NCI-H345 (cell line): ENCODE results near the gene TMCO4.
A peak's percentile ranks its signal among the peaks of the same experiment; 100 is the strongest.

Experiments used
- DNase-seq: peaks from one replicate; lab custom pipeline; 2025; lab: John Stamatoyannopoulos, UW

The TMCO4 gene

GRCh38 chr1:19775317-19775716 lies 24.4 kb downstream of the TMCO4 start:
- DNase-seq, result no peak

DNA sequence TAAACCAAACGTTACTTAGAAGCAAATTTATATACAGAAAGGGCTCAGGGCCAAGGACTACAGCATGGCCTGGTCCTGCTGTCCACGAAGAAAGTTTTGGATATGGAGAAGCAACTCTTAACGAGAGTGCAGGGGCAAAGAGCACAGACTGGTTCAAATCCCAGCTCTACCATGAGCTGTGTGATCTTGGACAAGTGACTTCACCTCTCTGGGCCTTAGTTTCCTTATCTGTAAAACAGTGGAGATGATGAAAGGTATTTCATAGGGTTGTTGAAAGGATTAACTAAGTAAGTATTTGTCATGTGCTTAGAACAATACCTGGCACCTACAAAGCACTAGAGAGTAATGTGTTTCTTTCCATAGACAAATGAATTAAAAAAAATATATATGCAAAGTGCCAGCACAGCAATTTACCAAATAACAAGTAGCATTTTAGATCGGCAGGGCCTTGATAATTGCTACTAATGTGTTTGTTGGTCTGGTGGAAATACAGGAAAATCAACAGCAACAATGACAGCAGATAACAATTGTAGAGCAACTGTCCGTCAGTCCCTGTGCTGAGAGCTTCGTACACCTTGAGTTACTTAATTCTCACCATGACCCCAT lies 25.4 kb downstream of the TMCO4 start:
- DNase-seq, result no peak

GRCh38 chr1:19773485-19773884 lies 26.2 kb downstream of the TMCO4 start:
- no peak for DNase-seq

DNA sequence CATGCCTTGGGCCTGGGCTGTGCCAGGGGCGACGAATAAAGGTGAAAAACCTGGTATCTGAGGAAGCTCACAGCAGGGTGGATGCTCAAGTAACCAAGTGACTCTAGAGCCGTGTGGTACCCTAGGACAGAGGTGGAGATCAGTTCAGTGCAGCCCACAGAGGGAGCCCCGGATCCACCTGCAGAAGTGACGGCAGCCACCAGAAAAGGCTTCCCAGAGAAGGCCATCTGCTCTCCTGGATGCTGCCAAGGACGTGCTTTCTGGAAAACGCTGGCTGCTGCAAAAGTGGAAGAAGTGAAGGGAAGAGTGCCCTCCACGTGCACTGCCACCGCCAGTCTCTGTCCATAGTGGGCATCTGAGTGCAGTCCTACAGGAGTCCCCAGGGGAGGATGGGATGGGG lies 27.7 kb downstream of the TMCO4 start:
- peak; percentile 10 for DNase-seq

GRCh38 chr1:19771350-19771749 lies 28.4 kb downstream of the TMCO4 start:
- no peak for DNase-seq

- peak; percentile 12 for DNase-seq
These were observed 29.1 kb downstream of the TMCO4 start for GRCh38 chr1:19770436-19771190.

DNA sequence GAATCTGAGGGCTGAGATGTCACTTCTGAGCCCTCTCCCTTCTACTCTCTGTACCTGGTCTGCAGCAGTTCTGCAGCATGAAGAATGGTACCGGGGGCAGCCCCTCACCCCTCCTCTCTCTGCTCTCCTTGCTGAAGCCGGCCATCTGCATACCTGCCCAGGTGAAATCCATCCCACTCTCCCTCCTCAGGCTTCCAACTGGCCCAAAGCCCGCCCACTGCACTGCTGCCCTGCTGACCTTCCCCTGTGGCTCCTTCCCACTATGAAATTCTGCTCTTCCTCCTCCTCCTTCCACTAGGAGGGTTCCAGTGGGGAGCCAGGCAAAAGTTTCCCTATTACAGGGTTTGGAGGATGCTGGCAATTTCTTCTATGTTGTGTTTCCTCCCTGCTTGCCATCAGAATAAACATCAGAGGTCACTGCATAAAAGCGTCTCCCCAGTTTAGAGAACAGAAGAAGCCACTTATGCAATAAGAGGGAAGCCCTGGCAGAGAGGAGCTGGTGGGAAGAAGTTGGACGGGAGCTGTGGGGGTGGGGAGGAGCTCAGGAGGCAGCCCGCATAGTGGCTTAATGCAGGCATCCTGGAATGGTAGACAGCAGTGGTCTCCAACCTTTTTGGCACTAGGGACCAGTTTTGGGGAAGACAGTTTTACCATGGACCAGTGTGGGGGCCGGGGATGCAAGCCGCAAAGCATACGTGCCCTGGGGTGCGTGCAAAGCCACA lies 30.3 kb downstream of the TMCO4 start:
- DNase-seq, result no peak

GRCh38 chr1:19768353-19769210 lies 31.1 kb downstream of the TMCO4 start:
- DNase-seq, result no peak

GRCh38 chr1:19765623-19766022 lies 34.1 kb downstream of the TMCO4 start:
- DNase-seq, result no peak

GRCh38 chr1:19764848-19765247 lies 34.9 kb downstream of the TMCO4 start:
- no peak for DNase-seq

DNA sequence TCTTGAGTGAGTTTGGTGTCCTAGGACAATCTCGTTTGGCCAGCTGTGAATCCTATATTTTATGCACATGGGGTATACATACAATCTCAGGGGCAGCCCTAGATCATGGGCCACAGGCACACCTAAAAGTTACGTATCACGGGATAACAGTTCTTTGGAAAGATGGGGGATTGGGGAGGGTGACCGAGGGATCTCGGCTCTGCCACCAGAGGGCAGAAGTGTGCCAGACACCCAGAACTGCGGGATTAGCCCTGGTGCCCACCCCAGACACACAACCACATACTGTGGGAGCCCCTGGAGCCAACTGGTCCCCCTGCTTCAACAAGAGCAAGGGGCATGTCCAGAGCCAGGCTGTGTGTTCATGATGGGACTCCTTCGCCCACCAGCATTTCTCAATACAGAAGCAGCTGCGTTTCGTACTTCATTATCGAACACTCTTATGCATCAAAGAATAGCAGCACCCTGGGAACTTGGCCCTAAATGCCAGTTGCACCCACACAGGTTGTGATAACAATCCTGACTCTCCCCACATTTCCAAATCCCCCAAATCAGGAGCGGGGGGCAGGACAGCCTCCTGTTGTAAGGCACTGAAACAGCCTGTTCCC lies 37.4 kb downstream of the TMCO4 start:
- DNase-seq, result peak; percentile 34

- DNase-seq, result no peak
These were observed 40.0 kb downstream of the TMCO4 start for GRCh38 chr1:19759740-19760089.

- no peak for DNase-seq
These were observed 41.4 kb downstream of the TMCO4 start for GRCh38 chr1:19758227-19758830.

DNA sequence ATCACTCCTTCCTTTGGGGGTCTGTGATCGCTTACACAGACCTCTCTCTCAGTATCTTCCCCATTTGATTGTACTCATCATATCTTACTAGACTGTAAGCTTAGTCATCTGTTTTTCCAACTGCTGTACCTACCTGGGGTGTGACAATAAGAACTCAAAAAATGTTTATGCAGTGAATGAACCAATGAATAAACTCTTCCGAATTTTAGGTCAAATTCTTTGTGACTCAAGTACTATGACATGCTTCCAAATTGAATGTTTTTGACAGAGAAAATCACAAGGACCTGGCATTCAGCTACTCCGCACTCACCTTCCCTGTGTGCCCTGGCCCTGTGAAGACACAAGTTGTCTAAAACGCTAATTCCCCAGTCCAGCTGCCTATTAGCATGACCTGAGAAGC lies 42.1 kb downstream of the TMCO4 start:
- DNase-seq, result no peak

DNA sequence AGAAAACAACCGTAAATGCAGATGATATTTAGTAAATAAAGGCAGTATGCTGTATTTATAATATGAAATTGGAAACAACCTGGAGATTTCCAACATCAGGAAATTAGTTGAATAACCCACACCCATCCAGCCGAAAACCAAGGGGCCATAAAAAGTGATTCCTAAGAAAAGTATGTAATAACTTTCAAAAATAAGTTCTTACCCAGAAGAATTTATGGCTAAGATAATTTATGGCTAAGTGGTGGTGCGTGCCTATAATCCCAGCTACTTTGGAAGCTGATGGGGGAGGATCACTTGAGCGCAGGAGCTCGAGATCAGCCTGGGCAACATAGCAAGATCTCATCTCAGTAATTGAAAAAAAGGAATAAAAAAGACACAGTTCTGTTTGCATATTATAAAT lies 43.2 kb downstream of the TMCO4 start:
- DNase-seq, result no peak

GRCh38 chr1:19754482-19754881 lies 45.2 kb downstream of the TMCO4 start:
- no peak for DNase-seq

- no peak for DNase-seq
These were observed 47.5 kb downstream of the TMCO4 start for GRCh38 chr1:19752083-19752696.

- no peak for DNase-seq
These were observed 48.8 kb downstream of the TMCO4 start for GRCh38 chr1:19750882-19751276.

- DNase-seq, result no peak
These were observed 49.4 kb downstream of the TMCO4 start for GRCh38 chr1:19750101-19750881.

GRCh38 chr1:19749685-19750084 lies 50.0 kb downstream of the TMCO4 start:
- no peak for DNase-seq
